Fibroblast of upper back skin (primary cell): Measurements from ENCODE around the gene ABHD2.
A peak's percentile ranks its signal among the peaks of the same experiment; 100 is the strongest.
"Not testable (repeated sequence)": the region's sequence is repeated elsewhere in the genome, so short reads cannot be mapped to it uniquely, and the experiment has no call there.

Experiments used
- DNase-seq: peaks from one replicate; pipeline ENCODE4 v3.0.0-alpha.2; 2013

ABHD2 gene

GRCh38 chr15:89099968-89100367 lies 11.7 kb downstream of the ABHD2 start:
- no peak for DNase-seq

DNA sequence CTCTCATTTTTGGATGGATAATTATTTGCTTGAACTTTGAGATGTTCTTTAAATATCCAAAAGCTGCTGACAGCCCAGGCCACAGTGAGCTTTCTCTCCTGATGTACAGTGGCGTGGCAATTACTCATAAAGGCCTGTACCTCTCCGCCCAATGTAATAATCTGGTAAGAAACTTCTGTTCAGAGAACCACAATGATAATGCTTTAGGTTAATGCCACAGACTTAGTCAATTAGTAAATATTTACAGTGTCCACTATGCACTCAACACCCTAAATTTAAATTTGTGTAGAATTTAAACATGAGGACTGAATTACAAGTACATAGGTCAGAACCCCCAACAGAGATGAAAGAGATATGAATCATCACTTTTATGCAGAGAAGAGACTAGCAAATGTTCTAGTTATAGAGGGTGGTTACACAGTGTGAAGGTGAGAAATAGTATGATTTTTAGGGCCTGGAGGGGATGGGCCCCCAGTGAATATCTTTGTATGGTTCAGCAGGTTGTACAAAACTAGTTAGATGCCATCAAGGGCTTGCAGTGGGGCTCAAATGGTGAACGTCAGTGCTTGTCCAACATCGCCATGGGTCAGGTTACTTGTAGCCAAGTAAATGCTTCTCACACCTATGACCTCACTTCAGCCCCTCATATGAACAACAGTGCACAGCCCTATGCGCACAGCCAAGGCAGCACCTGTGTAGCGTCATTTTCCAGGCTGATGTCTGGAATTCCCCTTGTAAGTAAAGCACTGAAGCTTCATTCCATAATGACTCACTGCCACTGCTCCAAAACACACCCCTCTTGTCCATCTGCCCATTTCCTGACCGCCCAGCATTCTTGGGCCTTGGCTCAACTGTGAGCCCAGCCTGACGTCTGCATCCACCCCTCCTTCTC lies 13.3 kb downstream of the ABHD2 start:
- DNase-seq = peak; percentile 96

DNA sequence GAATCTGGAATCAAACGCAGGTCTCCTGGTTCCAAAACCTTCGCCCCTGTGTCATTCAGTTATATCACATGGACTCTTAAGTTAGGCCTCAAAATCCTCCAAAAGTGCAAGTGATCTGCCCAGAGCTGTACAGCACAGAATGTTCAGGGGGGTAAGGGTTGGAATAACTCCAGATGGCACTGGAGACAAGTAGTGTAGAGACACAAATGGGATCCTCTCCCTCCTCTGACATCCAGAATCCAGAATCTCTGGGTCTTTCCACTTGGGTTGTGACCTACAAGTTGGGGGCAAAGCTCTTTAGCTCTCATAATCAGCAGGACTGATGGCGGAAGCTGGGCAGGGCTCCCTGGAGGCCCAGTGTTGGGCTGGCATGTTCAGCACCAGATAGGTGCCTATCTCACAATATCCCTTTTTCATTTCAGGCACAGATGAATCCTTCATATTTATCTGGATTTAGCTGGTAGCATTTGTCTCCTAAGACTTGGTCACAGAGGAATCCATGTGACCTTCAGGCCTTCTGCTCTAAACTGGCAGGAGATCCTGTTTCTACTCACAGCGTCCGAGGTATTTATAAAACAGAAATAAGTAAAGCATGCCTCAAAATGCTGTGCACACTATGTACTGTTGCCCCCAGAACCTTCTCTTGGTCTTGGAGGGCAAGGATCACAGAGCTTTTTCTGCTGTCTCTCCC lies 15.4 kb downstream of the ABHD2 start:
- DNase-seq = no peak

- DNase-seq = no peak
These were observed 15.9 kb downstream of the ABHD2 start for GRCh38 chr15:89104172-89104564.

- peak; percentile 96 for DNase-seq
These were observed 16.9 kb downstream of the ABHD2 start for GRCh38 chr15:89105147-89105546.

DNA sequence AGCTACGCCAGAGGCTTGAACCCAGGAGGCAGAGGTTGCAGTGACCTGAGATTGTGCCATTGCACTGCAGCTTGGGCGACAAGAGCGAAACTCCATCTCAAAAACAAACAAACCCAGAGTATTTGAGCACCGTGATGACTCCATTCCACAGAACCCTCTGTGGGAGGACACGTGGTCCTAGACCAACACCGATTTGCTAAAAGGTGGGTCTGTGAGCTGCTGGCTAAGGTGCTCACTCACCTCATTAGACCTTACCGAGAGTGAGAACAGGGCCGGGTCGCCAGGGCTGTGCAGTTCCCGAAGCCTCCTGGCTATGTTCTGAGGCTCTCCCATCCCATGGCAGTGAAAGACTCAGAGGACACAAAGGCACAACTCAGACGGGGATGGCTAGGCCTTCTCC lies 17.9 kb downstream of the ABHD2 start:
- no peak for DNase-seq

DNA sequence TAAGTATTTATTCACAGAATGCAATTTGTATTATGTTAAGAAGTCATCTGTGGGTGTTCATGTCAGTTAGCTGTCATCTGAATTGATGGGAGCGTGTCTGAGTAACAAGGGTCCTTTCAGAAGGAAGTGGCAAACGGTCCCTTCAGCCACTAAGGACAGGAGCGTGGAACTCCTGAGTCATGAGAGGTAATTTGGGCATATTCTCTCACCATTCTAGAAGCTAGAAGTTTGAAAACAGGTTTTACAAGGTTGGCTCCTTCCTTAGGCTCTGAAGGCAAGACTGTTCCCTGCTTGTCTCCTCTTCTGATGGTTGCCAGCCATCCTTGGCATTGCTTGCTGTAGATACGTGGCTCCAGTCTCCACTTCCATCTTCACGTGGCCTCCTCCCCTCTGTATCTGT lies 19.7 kb downstream of the ABHD2 start:
- DNase-seq = no peak

DNA sequence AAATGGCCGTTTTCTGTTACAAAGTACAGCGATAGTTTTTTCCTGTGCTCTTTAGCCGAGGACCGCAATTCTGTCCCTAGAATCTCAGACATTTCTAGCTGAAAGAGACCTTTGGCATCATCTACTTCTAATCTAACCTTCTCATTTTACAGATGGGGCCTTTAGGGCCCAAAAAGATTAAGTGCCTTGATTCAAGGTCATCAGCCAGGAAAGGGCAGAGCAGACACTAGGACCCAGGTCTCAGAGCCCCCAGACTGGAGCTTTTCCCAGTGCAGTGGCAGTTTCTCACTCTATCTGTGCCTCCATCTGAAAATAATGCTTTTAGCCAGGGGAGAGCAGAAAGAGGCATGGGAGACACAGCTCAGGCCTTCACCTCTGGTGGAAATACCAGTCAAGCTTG lies 20.6 kb downstream of the ABHD2 start:
- DNase-seq = no peak

DNA sequence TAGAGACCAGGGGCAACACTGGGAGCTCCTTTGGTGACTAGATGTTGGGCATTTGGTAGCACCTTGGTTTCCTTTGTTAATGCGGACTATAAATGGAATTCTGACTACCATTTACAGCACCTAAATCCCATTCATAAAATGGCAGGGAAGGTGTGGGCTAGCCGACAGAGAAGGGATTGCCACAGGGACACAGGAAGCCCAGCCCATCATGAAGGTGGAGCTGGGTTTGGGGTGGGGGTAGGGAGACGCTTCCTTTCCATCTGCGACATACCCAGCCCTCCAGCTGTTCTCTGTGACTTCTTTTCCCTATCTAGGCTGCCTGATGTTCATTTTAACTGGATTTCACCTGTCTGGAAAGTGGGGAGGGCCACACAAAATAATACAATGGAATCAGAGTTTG lies 21.0 kb downstream of the ABHD2 start:
- no peak for DNase-seq

- DNase-seq = no peak
These were observed 21.8 kb downstream of the ABHD2 start for GRCh38 chr15:89110060-89110459.

DNA sequence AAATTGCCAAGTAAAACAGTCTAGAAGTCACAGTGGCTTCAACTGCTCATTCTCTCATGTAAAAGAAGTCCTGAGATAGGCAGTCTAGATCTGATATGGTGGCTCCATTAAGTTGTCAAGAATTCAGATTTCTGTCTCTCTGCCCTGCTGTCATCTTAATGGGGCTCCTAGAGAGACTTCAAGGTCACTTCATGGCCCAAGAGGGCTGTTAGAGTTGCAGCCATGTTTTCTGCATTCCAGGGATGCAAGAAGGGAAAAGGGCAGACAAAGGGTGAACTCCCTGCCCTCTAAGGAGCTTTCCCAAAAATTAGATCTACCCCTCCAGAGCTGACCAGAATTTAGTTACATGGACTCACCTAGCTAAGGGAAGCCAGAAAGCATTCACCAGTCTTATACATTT lies 23.1 kb downstream of the ABHD2 start:
- no peak for DNase-seq

GRCh38 chr15:89111961-89112340 lies 23.7 kb downstream of the ABHD2 start:
- DNase-seq = no peak

DNA sequence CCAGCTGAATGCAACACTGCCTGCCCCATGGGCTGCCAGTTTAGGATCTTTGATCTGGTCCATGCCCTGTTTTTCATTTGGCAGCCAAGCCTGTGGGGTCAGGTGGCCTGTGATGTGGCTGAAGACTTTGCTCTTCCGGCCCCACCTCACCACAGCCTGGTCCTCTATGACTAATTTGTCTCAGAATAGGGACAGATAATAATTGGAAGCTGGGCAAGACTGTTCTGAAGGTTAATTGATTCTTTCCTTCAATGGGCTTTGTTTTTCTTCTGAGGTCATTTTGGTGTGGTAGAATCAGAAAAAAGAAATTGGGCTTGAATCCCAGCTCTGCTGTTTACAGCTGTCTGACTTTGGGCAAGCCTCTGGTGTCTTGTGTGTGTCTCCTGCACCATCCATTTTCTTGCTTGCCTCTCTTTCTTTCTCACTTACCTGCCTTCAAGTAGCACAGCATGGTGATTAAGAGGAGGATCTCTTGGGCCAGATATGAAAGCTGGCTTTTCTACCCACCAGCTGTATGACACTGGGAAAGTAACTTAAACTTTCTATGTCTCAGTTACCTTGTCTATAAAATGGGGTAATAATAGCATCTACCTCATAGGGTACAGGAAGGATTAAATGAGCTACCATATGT lies 24.2 kb downstream of the ABHD2 start:
- no peak for DNase-seq

GRCh38 chr15:89113296-89114024 lies 25.2 kb downstream of the ABHD2 start:
- no peak for DNase-seq

DNA sequence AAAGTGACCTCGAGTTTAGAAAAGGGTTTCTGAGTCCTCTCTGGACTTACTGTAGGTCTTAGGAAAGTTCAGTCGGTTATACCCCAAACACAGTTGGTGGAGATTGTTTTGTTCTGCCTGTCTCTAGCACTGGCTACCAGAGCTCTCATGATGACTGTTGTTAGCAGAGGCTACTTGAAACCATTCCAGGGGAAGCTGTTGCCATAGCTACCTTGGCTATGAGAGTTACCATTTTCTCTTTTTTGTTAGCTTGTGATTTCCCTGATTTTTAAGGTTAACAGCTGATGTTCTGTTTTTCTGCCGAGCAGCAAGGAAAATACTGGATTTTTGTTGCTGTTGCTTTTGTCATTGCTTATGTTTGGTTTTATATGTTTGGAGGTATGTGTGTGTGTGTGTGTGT lies 26.7 kb downstream of the ABHD2 start:
- DNase-seq = peak; percentile 60

DNA sequence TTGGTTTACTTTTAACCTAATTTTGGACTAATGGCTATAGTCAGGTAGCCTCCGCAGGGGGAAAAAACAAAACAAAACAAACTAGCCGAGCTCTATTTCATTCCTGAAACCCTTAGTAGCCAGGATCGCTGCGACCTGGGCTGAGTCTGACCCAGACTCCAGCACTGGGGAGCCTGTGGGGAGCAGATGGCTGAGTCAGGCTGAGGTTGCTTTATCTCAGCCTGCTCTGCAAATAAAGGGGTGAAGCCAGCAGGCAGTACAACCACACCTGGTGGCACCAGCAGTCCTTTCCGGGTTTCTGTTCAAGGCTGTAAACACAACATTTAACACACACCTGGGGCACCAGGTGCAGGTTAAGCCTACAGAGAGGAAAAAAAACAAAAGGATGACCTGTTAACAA lies 27.3 kb downstream of the ABHD2 start:
- no peak for DNase-seq

GRCh38 chr15:89116404-89116803 lies 28.1 kb downstream of the ABHD2 start:
- DNase-seq = no peak

GRCh38 chr15:89117790-89118189 lies 29.5 kb downstream of the ABHD2 start:
- no peak for DNase-seq

GRCh38 chr15:89118481-89118989 lies 30.3 kb downstream of the ABHD2 start:
- no peak for DNase-seq

DNA sequence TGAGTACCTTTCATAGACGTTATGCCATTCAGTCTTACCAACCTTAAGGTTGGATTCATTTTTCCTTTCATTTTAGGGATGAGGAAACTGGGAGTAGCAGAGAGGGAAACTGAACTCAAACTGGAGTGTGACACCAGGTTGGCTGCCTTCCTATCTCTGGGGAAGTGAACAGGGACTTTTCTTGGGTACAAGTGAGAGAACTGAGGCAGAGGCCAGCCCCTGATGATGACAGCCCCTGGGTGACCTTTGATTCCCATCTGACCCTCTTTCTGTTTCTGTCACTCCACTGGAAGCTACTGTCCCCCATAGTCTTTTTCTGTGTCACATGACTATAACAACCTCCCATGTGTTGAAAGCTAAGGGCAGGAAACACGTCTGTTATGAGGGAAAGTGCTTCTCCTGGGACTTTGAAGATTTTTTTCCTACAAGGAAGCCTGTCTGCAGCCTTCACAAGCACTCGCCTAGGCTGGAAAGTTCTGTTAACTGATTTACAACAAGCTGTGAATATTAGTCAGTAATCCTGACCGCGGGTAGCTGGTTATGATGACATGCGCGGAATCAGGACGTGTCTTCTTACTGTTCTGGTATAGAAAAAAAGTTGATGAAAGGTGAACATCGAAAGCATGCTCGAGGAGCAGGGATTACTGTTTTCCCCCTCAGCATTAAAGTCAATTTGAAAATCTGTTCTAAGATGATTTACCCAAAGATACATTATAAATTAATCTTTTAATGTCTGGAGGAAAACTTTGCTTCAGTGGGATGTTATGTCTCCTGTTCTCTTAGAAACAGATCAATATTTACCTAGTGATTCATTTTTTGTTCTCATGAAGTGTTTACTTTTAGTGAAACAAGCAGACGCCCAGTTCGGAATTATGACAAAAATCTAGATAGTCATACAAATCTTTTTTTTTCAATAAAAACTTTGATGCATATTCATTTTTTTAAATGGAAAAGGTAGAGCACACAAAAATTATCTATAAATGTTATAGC lies 31.5 kb downstream of the ABHD2 start:
- peak; percentile 85 for DNase-seq

GRCh38 chr15:89120479-89121000 lies 32.3 kb downstream of the ABHD2 start:
- not testable (repeated sequence) for DNase-seq
